HepG2 (cell line): ENCODE data around the gene ARL4D. TPM values are rescaled to one million over a fixed set of nuclear protein-coding genes. Genes with fewer than 3 reads are reported as not detected.

Experiments used
- ARID4A ChIP-seq: sonication (generic); formaldehyde crosslinking; IDR thresholded peaks from 2 replicates; pipeline ENCODE4 v1.5.0; 2020; ENCODE audit warnings: mild to moderate bottlenecking, missing genetic modification reagents, borderline replicate concordance
- ARID5B ChIP-seq: IDR thresholded peaks from 2 replicates; pipeline ENCODE4 v1.4.0; 2020; ENCODE audit warnings: mild to moderate bottlenecking, missing genetic modification reagents
- CC2D1A ChIP-seq: sonication (generic); formaldehyde crosslinking; IDR thresholded peaks from 2 replicates; pipeline ENCODE4 v1.8.1; 2023; ENCODE audit warnings: mild to moderate bottlenecking, missing genetic modification reagents
- CCDC6 ChIP-seq: sonication (generic); formaldehyde crosslinking; IDR thresholded peaks from 2 replicates; pipeline ENCODE4 v1.8.1; 2022; ENCODE audit warnings: mild to moderate bottlenecking, missing genetic modification reagents, moderate library complexity
- CEBPG ChIP-seq: IDR thresholded peaks from 2 replicates; pipeline ENCODE4 v1.6.1; 2016
- CREBL2 ChIP-seq: sonication (generic); formaldehyde crosslinking; IDR thresholded peaks from 2 replicates; pipeline ENCODE4 v1.8.1; 2023; ENCODE audit warnings: missing genetic modification reagents, mild to moderate bottlenecking, borderline replicate concordance
- ELF4 ChIP-seq: sonication (generic); formaldehyde crosslinking; IDR thresholded peaks from 2 replicates; pipeline ENCODE4 v1.5.0; 2020; ENCODE audit warnings: missing genetic modification reagents, mild to moderate bottlenecking, moderate library complexity, borderline replicate concordance
- GMEB1 ChIP-seq: sonication (generic); formaldehyde crosslinking; IDR thresholded peaks from 2 replicates; pipeline ENCODE4 v1.5.1; 2020; ENCODE audit warnings: missing genetic modification reagents, mild to moderate bottlenecking, borderline replicate concordance
- HOXA7 ChIP-seq: sonication (generic); formaldehyde crosslinking; IDR thresholded peaks from 2 replicates; pipeline ENCODE4 v1.8.1; 2022; ENCODE audit warnings: mild to moderate bottlenecking, missing genetic modification reagents, moderate library complexity
- HOXA9 ChIP-seq: sonication (generic); formaldehyde crosslinking; IDR thresholded peaks from 2 replicates; pipeline ENCODE4 v1.8.1; 2022; ENCODE audit warnings: missing genetic modification reagents, mild to moderate bottlenecking, moderate library complexity, borderline replicate concordance
- ONECUT2 ChIP-seq: sonication (generic); formaldehyde crosslinking; IDR thresholded peaks from 2 replicates; pipeline ENCODE4 v1.4.0; 2020; ENCODE audit warnings: missing genetic modification reagents
- PCBP1 ChIP-seq: fragments of 200-400 bp; formaldehyde crosslinking; IDR thresholded peaks from 2 replicates; pipeline ENCODE4 v1.6.1; 2017; ENCODE audit warnings: mild to moderate bottlenecking, low read depth, low read length, borderline replicate concordance
- TOE1 ChIP-seq: sonication (generic); formaldehyde crosslinking; IDR thresholded peaks from 2 replicates; pipeline ENCODE4 v1.4.0; 2020; ENCODE audit warnings: mild to moderate bottlenecking, missing genetic modification reagents
- ZMYM4 ChIP-seq: sonication (generic); formaldehyde crosslinking; IDR thresholded peaks from 2 replicates; pipeline ENCODE4 v1.8.1; 2023; ENCODE audit warnings: mild to moderate bottlenecking, missing genetic modification reagents
- ZNF746 ChIP-seq: sonication (generic); formaldehyde crosslinking; IDR thresholded peaks from 2 replicates; pipeline ENCODE4 v1.8.0; 2022; ENCODE audit warnings: mild to moderate bottlenecking, missing genetic modification reagents
- ZNF784 ChIP-seq: sonication (generic); formaldehyde crosslinking; IDR thresholded peaks from 2 replicates; pipeline ENCODE4 v1.5.1; 2020; ENCODE audit warnings: missing genetic modification reagents, mild to moderate bottlenecking, borderline replicate concordance
- polyA plus RNA-seq, 8 experiments: library from polyadenylated mRNA; depleted of rRNA in 3 of 8; stranded (reverse) in 7 of 8; unstranded in 1 of 8; fragments of >200 nt; fragmentation: Illumina TruSeq in 4 of 8; extraction: Trizol in 4 of 8; gene quantifications; 2 replicates each; pipeline versions ENCODE4 v1.2.1 to v1.2.3, GENCODE V29; 2011 to 2016; ENCODE audit warnings: low read depth in 4 of 8, missing spikeins in 1 of 8, mixed read lengths in 1 of 8; ENCODE audit not compliant: insufficient read depth in 1 of 8
- total RNA-seq, 5 experiments: library from RNA; depleted of rRNA; stranded (reverse); fragments of >200 nt; fragmentation: Illumina TruSeq; extraction: Trizol; gene quantifications; 2 replicates each; pipeline ENCODE4 v1.2.3, GENCODE V29; 2016; ENCODE audit warnings: low read depth in 1 of 5

The ARL4D gene
- total and polyA plus RNA-seq, 2 of the 13 experiments (the other 11 are each of a cell fraction or from before 2014, with no cell fraction given), result 9.0 to 25.9 TPM

- TF ChIP-seq ELF4 (CRISPR knock-in tag) (no peak), HOXA7 (CRISPR knock-in tag) (no peak), CCDC6 (peak; percentile 79), ARID5B (peak; percentile 97), GMEB1 (CRISPR knock-in tag) (peak; percentile 38; the same call in 1 of the 2 replicates), ZNF784 (no peak), PCBP1 (no peak), CC2D1A (CRISPR knock-in tag) (no peak), ARID4A (CRISPR knock-in tag) (peak; percentile 60; the same call in 1 of the 2 replicates), ZNF746 (CRISPR knock-in tag) (peak; percentile 70; the same call in 1 of the 2 replicates), CREBL2 (CRISPR knock-in tag) (0 out of 2 replicates have a peak, but pooled peaks have one; percentile 47), HOXA9 (CRISPR knock-in tag) (no peak), TOE1 (CRISPR knock-in tag) (no peak), ONECUT2 (CRISPR knock-in tag) (peak; percentile 35; the same call in 1 of the 2 replicates), ZMYM4 (CRISPR knock-in tag) (peak; percentile 64; the same call in 1 of the 2 replicates), CEBPG (CRISPR knock-in tag) (peak; percentile 99)
These were observed 50.9 kb downstream of the ARL4D start (continued) for GRCh38 chr17:43449470-43450248.
